GM12878 (cell line): ENCODE results near the gene DHX16. TPM values are rescaled to one million over a fixed set of nuclear protein-coding genes. Genes with fewer than 3 reads are reported as not detected.

ENCODE experiments used
- BCL11A ChIP-seq: IDR thresholded peaks from 2 replicates; pipeline ENCODE4 v1.6.1; 2011; ENCODE audit warnings: low read depth, low read length
- CBFB ChIP-seq: IDR thresholded peaks from 2 replicates; pipeline ENCODE4 v1.6.1; 2016; ENCODE audit warnings: antibody characterized with exemption, low read depth
- CBX3 ChIP-seq: fragments of 200-600 bp; sonication (generic); IDR thresholded peaks from 2 replicates; pipeline ENCODE4 v1.6.1; 2016; ENCODE audit warnings: low read depth, borderline replicate concordance
- ELK1 ChIP-seq: IDR thresholded peaks from 2 replicates; pipeline ENCODE4 v1.6.1; 2012; ENCODE audit warnings: low read depth, low read length, improper control_type of control experiment
- ESRRA ChIP-seq: IDR thresholded peaks from 2 replicates; pipeline ENCODE4 v1.6.1; 2012; ENCODE audit warnings: mild to moderate bottlenecking, low read length, improper control_type of control experiment
- HDAC6 ChIP-seq: fragments of 200-600 bp; sonication (generic); IDR thresholded peaks from one replicate; pipeline ENCODE4 v1.8.0; 2017; ENCODE audit warnings: antibody characterized with exemption; ENCODE audit not compliant: unreplicated experiment
- MYC ChIP-seq: IDR thresholded peaks from 2 replicates; pipeline ENCODE4 v1.6.1; 2011; ENCODE audit warnings: mild to moderate bottlenecking, low read length, moderate library complexity, inconsistent platforms; ENCODE audit not compliant: insufficient read depth, insufficient replicate concordance, insufficient read length, severe bottlenecking
- NFIC ChIP-seq: IDR thresholded peaks from 2 replicates; pipeline ENCODE4 v1.6.1; 2012; ENCODE audit warnings: low read depth, mild to moderate bottlenecking, inconsistent platforms, low read length, moderate library complexity
- NFYB ChIP-seq: IDR thresholded peaks from 2 replicates; pipeline ENCODE4 v1.6.1; 2011; ENCODE audit warnings: low read depth, mild to moderate bottlenecking, low read length, improper control_type of control experiment, moderate library complexity; ENCODE audit not compliant: insufficient read depth
- RBBP5 ChIP-seq: fragments of 200-600 bp; sonication (generic); conservative IDR thresholded peaks from 2 replicates; pipeline ENCODE4 v1.6.1; 2016
- RCOR1 ChIP-seq: conservative IDR thresholded peaks from 2 replicates; pipeline ENCODE4 v1.6.1; 2012; ENCODE audit warnings: low read depth, low read length, improper control_type of control experiment
- SIX5 ChIP-seq: IDR thresholded peaks from 2 replicates; pipeline ENCODE4 v1.6.1; 2011; ENCODE audit warnings: mild to moderate bottlenecking, low read depth, low read length, moderate library complexity; ENCODE audit not compliant: severe bottlenecking
- SMAD1 ChIP-seq: fragments of 450-650 bp; IDR thresholded peaks from 2 replicates; pipeline ENCODE4 v1.6.1; 2018; ENCODE audit warnings: mild to moderate bottlenecking, low read depth; ENCODE audit not compliant: partially characterized antibody
- SMC3 ChIP-seq: IDR thresholded peaks from 2 replicates; pipeline ENCODE4 v1.6.1; 2011; ENCODE audit warnings: low read length, improper control_type of control experiment, borderline replicate concordance
- SPI1 ChIP-seq: IDR thresholded peaks from 2 replicates; pipeline ENCODE4 v1.6.1; 2011; ENCODE audit warnings: low read depth, mild to moderate bottlenecking, low read length, moderate library complexity, borderline replicate concordance; ENCODE audit not compliant: insufficient read depth
- SUZ12 ChIP-seq: fragments of 200-600 bp; sonication (generic); IDR thresholded peaks from one replicate; pipeline ENCODE4 v1.6.1; 2018; ENCODE audit warnings: antibody characterized with exemption, mild to moderate bottlenecking; ENCODE audit not compliant: unreplicated experiment
- TCF12 ChIP-seq: IDR thresholded peaks from 2 replicates; pipeline ENCODE4 v1.6.1; 2011; ENCODE audit warnings: low read depth, mild to moderate bottlenecking, low read length
- TCF7 ChIP-seq: IDR thresholded peaks from 2 replicates; pipeline ENCODE4 v1.6.1; 2014; ENCODE audit warnings: antibody characterized with exemption, borderline replicate concordance
- ZNF384 ChIP-seq: IDR thresholded peaks from 2 replicates; pipeline ENCODE4 v1.6.1; 2012; ENCODE audit warnings: low read depth, mild to moderate bottlenecking, low read length, improper control_type of control experiment, borderline replicate concordance
- polyA plus RNA-seq, 11 experiments: library from polyadenylated mRNA; depleted of rRNA in 4 of 11; unstranded in 6 of 11; stranded (reverse) in 5 of 11; fragments of >200 nt; fragmentation: Nextera tagmentation in 4 of 11; fragmentation: Illumina TruSeq in 1 of 11; extraction: Ambion mirVana in 4 of 11; extraction: Trizol in 1 of 11; gene quantifications; 1 replicate in 1 of 11; 2 replicates in 10 of 11; pipeline versions ENCODE4 v1.2.1 to v1.2.3, GENCODE V29; 2011 to 2016; ENCODE audit warnings: inconsistent platforms in 2 of 11, missing spikeins in 2 of 11, low read depth in 1 of 11
- total RNA-seq, 4 experiments: library from RNA; depleted of rRNA in 3 of 4; stranded (reverse); fragments of >200 nt in 3 of 4; fragmentation: Illumina TruSeq in 1 of 4; extraction: Trizol in 1 of 4; gene quantifications; 2 replicates each; pipeline versions ENCODE4 v1.2.1 to v1.2.3, GENCODE V29; 2013 to 2021
- TF ChIP-seq, protein P1 (sequence below): fragments of 450-650 bp; formaldehyde crosslinking; IDR thresholded peaks from 2 replicates; pipeline ENCODE4 v1.4.0; 2022; ENCODE audit warnings: mild to moderate bottlenecking, moderate library complexity
- TF ChIP-seq, protein P2 (sequence below): fragments of 450-650 bp; IDR thresholded peaks from 2 replicates; pipeline ENCODE4 v1.6.1; 2016; ENCODE audit warnings: mild to moderate bottlenecking

Gene DHX16
- total and polyA plus RNA-seq, 10 of the 15 experiments (the other 5 are each of a cell fraction or from before 2014, with no cell fraction given), result 10.1 to 41.4 (median 38.3) TPM

- no peak for TF ChIP-seq MYC
- peak; percentile 64; the same call in 1 of the 2 replicates for TF ChIP-seq SMC3
- no peak for TF ChIP-seq NFIC
- TF ChIP-seq, protein P1, sequence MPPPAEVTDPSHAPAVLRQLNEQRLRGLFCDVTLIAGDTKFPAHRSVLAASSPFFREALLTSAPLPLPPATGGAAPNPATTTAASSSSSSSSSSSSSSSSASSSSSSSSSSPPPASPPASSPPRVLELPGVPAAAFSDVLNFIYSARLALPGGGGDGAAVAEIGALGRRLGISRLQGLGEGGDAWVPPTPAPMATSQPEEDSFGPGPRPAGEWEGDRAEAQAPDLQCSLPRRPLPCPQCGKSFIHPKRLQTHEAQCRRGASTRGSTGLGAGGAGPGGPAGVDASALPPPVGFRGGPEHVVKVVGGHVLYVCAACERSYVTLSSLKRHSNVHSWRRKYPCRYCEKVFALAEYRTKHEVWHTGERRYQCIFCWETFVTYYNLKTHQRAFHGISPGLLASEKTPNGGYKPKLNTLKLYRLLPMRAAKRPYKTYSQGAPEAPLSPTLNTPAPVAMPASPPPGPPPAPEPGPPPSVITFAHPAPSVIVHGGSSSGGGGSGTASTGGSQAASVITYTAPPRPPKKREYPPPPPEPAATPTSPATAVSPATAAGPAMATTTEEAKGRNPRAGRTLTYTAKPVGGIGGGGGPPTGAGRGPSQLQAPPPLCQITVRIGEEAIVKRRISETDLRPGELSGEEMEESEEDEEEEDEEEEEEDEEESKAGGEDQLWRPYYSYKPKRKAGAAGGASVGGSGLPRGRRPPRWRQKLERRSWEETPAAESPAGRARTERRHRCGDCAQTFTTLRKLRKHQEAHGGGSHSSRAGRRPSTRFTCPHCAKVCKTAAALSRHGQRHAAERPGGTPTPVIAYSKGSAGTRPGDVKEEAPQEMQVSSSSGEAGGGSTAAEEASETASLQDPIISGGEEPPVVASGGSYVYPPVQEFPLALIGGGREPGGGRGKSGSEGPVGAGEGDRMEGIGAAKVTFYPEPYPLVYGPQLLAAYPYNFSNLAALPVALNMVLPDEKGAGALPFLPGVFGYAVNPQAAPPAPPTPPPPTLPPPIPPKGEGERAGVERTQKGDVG, result no peak
- TF ChIP-seq CBX3, result no peak
- no peak for TF ChIP-seq SMAD1
- no peak for TF ChIP-seq RBBP5
- no peak for TF ChIP-seq TCF7
- TF ChIP-seq NFYB, result no peak
- no peak for TF ChIP-seq TCF12
- no peak for TF ChIP-seq BCL11A
- TF ChIP-seq ESRRA, result no peak
- 0 out of 2 replicates have a peak, but pooled peaks have one; percentile 24 for TF ChIP-seq RCOR1
- TF ChIP-seq ELK1, result 0 out of 2 replicates have a peak, but pooled peaks have one; percentile 49
- TF ChIP-seq ZNF384, result peak; percentile 52; the same call in 1 of the 2 replicates
- peak; percentile 81; the same call in 1 of the 2 replicates for TF ChIP-seq CBFB
- TF ChIP-seq SIX5, result peak; percentile 37
- no peak for TF ChIP-seq SUZ12
- TF ChIP-seq, protein P2, sequence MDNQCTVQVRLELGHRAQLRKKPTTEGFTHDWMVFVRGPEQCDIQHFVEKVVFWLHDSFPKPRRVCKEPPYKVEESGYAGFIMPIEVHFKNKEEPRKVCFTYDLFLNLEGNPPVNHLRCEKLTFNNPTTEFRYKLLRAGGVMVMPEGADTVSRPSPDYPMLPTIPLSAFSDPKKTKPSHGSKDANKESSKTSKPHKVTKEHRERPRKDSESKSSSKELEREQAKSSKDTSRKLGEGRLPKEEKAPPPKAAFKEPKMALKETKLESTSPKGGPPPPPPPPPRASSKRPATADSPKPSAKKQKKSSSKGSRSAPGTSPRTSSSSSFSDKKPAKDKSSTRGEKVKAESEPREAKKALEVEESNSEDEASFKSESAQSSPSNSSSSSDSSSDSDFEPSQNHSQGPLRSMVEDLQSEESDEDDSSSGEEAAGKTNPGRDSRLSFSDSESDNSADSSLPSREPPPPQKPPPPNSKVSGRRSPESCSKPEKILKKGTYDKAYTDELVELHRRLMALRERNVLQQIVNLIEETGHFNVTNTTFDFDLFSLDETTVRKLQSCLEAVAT, result no peak
- TF ChIP-seq HDAC6, result no peak
- TF ChIP-seq SPI1, result no peak
Observed at GRCh38 chr6:30672445-30673253, at the start of gene DHX16 (continued).
